ENCODE data around the gene LHX4. TPM values are rescaled to one million over a fixed set of nuclear protein-coding genes. Genes with fewer than 3 reads are reported as not detected.

Gene LHX4
- total RNA-seq, 2 donors from 2014 or later = not detected

- ATAC-seq (ENCODE audit: insufficient number of reproducible peaks, low FRiP score, low read depth) = no peak
- DNase-seq (ENCODE audit: low spot score) = no peak
- H3K36me3 ChIP-seq = no peaks in the 10 kb centered on the region
These were observed 40.6 kb downstream of the LHX4 start for GRCh38 chr1:180270530-180271271.

GRCh38 chr1:180271272-180272255 is 41.5 kb downstream of the LHX4 start:
- Histone ChIP-seq H3K27ac (no peak overlapping the region), H3K36me3 (no peaks in the 10 kb centered on the region), H3K27me3 (replicated peaks; ENCODE audit: insufficient read depth) (no peaks in the 10 kb centered on the region), H3K4me1 (ENCODE audit: control insufficient read depth in 1 of 2, low read depth in 2 of 2) (no peaks in the 10 kb centered on the region), H3K9me3 (no peaks in the 10 kb centered on the region), H3K4me3 (no peak overlapping the region)
- DNase-seq (ENCODE audit: low spot score) (no peak), ATAC-seq (ENCODE audit: insufficient number of reproducible peaks, low FRiP score, low read depth) (no peak)
- no peak for TF ChIP-seq CTCF (IDR thresholded peaks at IDR 0.05)

More at GRCh38 chr1:180270530-180271271, 40.6 kb downstream of the LHX4 start:
- no peaks in the 10 kb centered on the region for H3K9me3 ChIP-seq
- H3K27ac ChIP-seq = no peak overlapping the region
- H3K27me3 ChIP-seq (replicated peaks; ENCODE audit: insufficient read depth) = no peaks in the 10 kb centered on the region
- no peaks in the 10 kb centered on the region for H3K4me1 ChIP-seq (ENCODE audit: control insufficient read depth in 1 of 2, low read depth in 2 of 2)
- TF ChIP-seq CTCF (IDR thresholded peaks at IDR 0.05) = no peak
- no peak overlapping the region for H3K4me3 ChIP-seq

GRCh38 chr1:180272395-180272794 is 42.3 kb downstream of the LHX4 start:
- no peaks in the 10 kb centered on the region for H3K9me3 ChIP-seq
- ATAC-seq (ENCODE audit: insufficient number of reproducible peaks, low FRiP score, low read depth) = no peak
- TF ChIP-seq CTCF (IDR thresholded peaks at IDR 0.05) = no peak

GRCh38 chr1:180273066-180273465 is 43.0 kb downstream of the LHX4 start:
- Histone ChIP-seq H3K36me3 (no peaks in the 10 kb centered on the region), H3K9me3 (no peaks in the 10 kb centered on the region), H3K4me1 (ENCODE audit: control insufficient read depth in 1 of 2, low read depth in 2 of 2) (no peaks in the 10 kb centered on the region), H3K27ac (no peak overlapping the region), H3K27me3 (replicated peaks; ENCODE audit: insufficient read depth) (no peaks in the 10 kb centered on the region), H3K4me3 (no peak overlapping the region)
- DNase-seq (ENCODE audit: low spot score) (no peak), ATAC-seq (ENCODE audit: insufficient number of reproducible peaks, low FRiP score, low read depth) (no peak)
- TF ChIP-seq CTCF (IDR thresholded peaks at IDR 0.05) = no peak

More at GRCh38 chr1:180272395-180272794, 42.3 kb downstream of the LHX4 start:
- Histone ChIP-seq H3K27ac (no peak overlapping the region), H3K36me3 (no peaks in the 10 kb centered on the region), H3K4me1 (ENCODE audit: control insufficient read depth in 1 of 2, low read depth in 2 of 2) (no peaks in the 10 kb centered on the region), H3K4me3 (no peak overlapping the region), H3K27me3 (replicated peaks; ENCODE audit: insufficient read depth) (no peaks in the 10 kb centered on the region)
- no peak for DNase-seq (ENCODE audit: low spot score)

GRCh38 chr1:180274221-180274620 is 44.2 kb downstream of the LHX4 start:
- DNase-seq (ENCODE audit: low spot score) = no peak
- no peak overlapping the region for H3K4me3 ChIP-seq
- TF ChIP-seq CTCF (IDR thresholded peaks at IDR 0.05) = no peak
- no peaks in the 10 kb centered on the region for H3K9me3 ChIP-seq
- no peaks in the 10 kb centered on the region for H3K4me1 ChIP-seq (ENCODE audit: control insufficient read depth in 1 of 2, low read depth in 2 of 2)
- H3K27me3 ChIP-seq (replicated peaks; ENCODE audit: insufficient read depth) = no peaks in the 10 kb centered on the region
- ATAC-seq (ENCODE audit: insufficient number of reproducible peaks, low FRiP score, low read depth) = no peak
- H3K36me3 ChIP-seq = no peaks in the 10 kb centered on the region
- H3K27ac ChIP-seq = no peak overlapping the region
